K562 (cell line): Measurements from ENCODE around the gene SYNRG. TPM values are rescaled to one million over a fixed set of nuclear protein-coding genes. Genes with fewer than 3 reads are reported as not detected.

ENCODE experiments used
- CBFA2T3 ChIP-seq: fragments of 450-650 bp; IDR thresholded peaks from 2 replicates; pipeline ENCODE4 v1.6.1; 2017
- CBX5 ChIP-seq: IDR thresholded peaks from 2 replicates; pipeline ENCODE4 v1.6.1; 2014; ENCODE audit warnings: low read depth, borderline replicate concordance
- CBX8 ChIP-seq: fragments of 200-600 bp; sonication (generic); IDR thresholded peaks from 2 replicates; pipeline ENCODE4 v1.6.1; 2012; ENCODE audit warnings: borderline replicate concordance, mixed run types, low read depth, mild to moderate bottlenecking, moderate library complexity, mixed read lengths, low read length, control low read depth, inconsistent platforms; ENCODE audit not compliant: poor library complexity, severe bottlenecking; ENCODE audit errors: extremely low read depth
- GTF3C2 ChIP-seq: IDR thresholded peaks from 3 replicates; pipeline ENCODE4 v1.6.1; 2011; ENCODE audit warnings: borderline replicate concordance, mild to moderate bottlenecking, moderate library complexity; ENCODE audit not compliant: insufficient read length; ENCODE audit errors: extremely low read depth
- JUNB ChIP-seq: fragments of 450-650 bp; formaldehyde crosslinking; conservative IDR thresholded peaks from 2 replicates; pipeline ENCODE4 v1.4.0; 2020; ENCODE audit warnings: mild to moderate bottlenecking
- SIN3B ChIP-seq: fragments of 450-650 bp; IDR thresholded peaks from 2 replicates; pipeline ENCODE4 v1.6.1; 2017; ENCODE audit warnings: low read depth, mild to moderate bottlenecking, moderate library complexity
- ZNF175 ChIP-seq: fragments of 200-800 bp; sonication (Bioruptor generic); IDR thresholded peaks from 2 replicates; pipeline ENCODE4 v1.6.1; 2016; ENCODE audit warnings: low read depth, mild to moderate bottlenecking, missing genetic modification characterization, missing compliant biosample characterization
- ZNF263 ChIP-seq: sonication (generic); formaldehyde crosslinking; IDR thresholded peaks from 2 replicates; pipeline ENCODE4 v1.8.0; 2022; ENCODE audit warnings: mild to moderate bottlenecking, missing genetic modification reagents, borderline replicate concordance
- ZNF407 ChIP-seq: fragments of 450-650 bp; IDR thresholded peaks from 2 replicates; pipeline ENCODE4 v1.6.1; 2016; ENCODE audit warnings: low read depth
- ZNF655 ChIP-seq: fragments of 250-450 bp; sonication (Bioruptor Pico); IDR thresholded peaks from 2 replicates; pipeline ENCODE4 v1.5.0; 2021
- ZNF740 ChIP-seq, 3 experiments: fragments of 200-800 bp in 1 of 3; sonication (Bioruptor generic) in 1 of 3; sonication (generic) in 1 of 3; formaldehyde crosslinking in 1 of 3; IDR thresholded peaks; 2 replicates each; pipeline versions ENCODE4 v1.6.1 to v1.8.0; 2016 to 2022; ENCODE audit warnings: mild to moderate bottlenecking in 2 of 3, missing compliant biosample characterization in 2 of 3, missing genetic modification characterization in 2 of 3, missing genetic modification reagents in 1 of 3
- polyA plus RNA-seq, 8 experiments: library from polyadenylated mRNA; depleted of rRNA in 4 of 8; stranded (reverse) in 5 of 8; unstranded in 3 of 8; fragments of >200 nt; fragmentation: Nextera tagmentation in 2 of 8; fragmentation: Illumina TruSeq in 1 of 8; extraction: Ambion mirVana in 2 of 8; extraction: Trizol in 1 of 8; gene quantifications; 2 replicates each; pipeline versions ENCODE4 v1.2.1 to v1.2.3, GENCODE V29; 2011 to 2014; ENCODE audit warnings: inconsistent platforms in 1 of 8, missing spikeins in 1 of 8
- total RNA-seq, 7 experiments: library from RNA; depleted of rRNA in 6 of 7; stranded (reverse); fragments of >200 nt in 6 of 7; fragmentation: Illumina TruSeq in 2 of 7; extraction: Trizol in 2 of 7; gene quantifications; 2 replicates each; pipeline versions ENCODE4 v1.2.1 to v1.2.3, GENCODE V29; 2011 to 2021; ENCODE audit warnings: low replicate concordance in 1 of 7

The SYNRG gene
- total and polyA plus RNA-seq, 9 of the 15 experiments (the other 6 are each of a cell fraction or from before 2014, with no cell fraction given), result 2.9 to 28.2 (median 15.1) TPM

- TF ChIP-seq GTF3C2 (no peak), CBX8 (no peak), SIN3B (peak; percentile 89), JUNB (CRISPR knock-in tag) (no peak), ZNF740 (CRISPR knock-in tag; IDR thresholded peaks at IDR 0.05) (no peak), ZNF740 (tag; IDR thresholded peaks at IDR 0.05) (no peak), ZNF263 (CRISPR knock-in tag) (no peak), CBX5 (no peak), ZNF655 (no peak), CBFA2T3 (no peak), ZNF407 (no peak; the same call in 1 of the 2 replicates), ZNF175 (CRISPR knock-in tag) (no peak)
Measured at GRCh38 chr17:37643118-37643766, 34.0 kb upstream of the SYNRG start, which contains the start of gene DDX52 (continued).
